NCI-H1417 (cell line): ENCODE measurements around the gene SLC8A2.

Source experiments
- DNase-seq, 3 experiments: peaks; one replicate each; lab custom pipeline; 2025; lab: John Stamatoyannopoulos, UW

The SLC8A2 gene

DNA sequence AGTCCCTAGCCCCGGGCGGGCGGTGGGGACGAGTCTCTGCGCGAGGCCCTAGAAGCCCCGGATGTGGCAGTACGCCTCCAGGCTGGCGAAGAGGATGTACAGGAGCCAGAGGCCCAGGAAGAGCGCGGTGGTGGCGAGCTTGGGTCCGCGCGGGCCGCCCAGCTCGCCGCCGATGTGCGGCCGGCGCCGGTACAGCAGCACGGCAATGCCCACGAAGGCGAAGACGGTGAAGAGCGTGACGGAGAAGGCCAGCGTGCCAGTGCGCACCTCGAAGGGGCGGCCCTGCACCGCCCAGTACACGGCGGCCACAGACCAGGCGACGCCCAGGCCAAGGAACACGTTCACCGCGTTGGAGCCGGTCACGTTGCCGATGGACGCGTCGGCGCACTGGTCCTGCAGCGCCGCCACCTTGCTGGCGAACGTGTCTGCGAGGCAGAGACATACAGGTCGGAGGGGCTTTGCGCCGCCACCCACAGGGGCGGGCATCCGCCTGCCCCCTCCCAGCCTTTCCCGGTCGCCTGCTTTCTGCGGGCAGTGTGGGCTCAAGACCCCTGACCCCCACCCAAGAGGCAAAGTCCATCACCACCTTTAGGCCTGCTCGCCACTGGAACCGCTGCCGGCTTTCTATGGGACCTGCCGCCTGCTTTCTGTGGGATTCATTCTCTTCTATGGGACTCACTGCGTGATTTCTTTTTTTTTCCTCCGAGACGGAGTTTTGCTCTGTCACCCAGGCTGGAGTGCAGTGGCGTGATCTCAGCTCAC, 41.5 kb downstream of the SLC8A2 start:
- DNase-seq: no peak

DNA sequence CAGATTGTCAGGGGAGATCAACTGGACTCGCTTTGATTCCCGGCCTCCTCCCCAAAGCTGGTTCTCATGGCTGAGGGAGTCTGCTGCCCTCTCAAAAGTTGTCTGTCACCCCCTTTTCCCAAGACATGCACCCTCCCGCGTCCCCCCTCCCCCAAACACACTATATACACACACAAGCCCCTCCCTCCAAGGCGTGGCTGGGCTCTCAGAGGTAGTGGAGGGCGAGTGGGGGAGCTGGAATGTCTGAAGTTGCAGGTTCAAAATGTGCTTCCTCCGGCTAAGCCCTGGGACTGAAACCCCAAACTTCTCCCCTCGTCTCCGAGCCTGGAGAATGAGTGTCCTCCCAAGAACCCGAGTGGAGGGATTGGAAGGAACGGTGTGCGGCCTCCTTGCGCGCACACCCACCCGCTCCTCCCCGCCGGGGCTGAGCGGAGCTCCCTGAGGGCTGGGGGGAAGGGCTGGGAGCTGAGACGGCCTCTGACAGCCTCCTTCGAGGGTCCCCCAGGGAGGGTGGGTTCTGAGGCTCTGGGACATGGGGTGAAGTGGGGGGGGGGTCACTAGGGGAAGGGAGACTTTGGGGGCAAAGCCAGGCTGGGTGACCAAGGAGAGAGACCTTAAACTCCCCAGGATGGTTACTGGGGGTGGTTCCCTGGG, 42.4 kb downstream of the SLC8A2 start:
- DNase-seq: no peak

DNA sequence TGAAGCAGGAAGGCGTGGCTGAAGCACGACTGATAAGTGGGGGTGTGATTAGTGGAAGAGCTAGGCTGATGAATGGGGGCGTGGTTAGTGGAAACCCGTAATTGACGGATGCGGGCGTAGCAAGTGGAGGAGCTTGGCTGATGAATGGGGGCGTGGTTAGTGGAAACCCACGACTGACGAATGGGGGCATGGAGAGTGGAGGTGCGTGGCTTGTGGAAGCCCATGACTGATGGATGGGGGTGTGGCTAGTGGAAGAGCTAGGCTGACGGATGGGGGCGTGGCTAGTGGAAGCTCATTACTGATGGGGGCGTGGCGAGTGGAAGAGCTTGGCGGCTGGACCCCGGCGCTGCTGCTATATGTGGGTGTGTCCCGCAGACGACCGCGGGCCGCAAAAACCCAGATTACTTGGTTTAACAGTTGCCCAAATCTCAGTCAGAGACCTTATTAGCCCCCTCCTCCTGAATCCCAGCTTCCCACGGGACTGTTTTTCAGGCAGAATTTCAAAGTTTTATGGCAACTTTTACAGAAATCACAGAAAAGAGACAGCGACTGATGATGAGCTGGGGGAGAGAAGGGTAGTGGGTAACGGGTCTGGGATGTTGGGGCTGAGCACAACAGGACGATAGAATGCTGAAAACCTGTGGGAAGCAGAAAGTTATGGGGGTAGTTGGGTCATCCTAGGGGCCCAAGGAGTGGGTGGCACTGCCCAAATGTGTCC, 43.4 kb downstream of the SLC8A2 start:
- peak; percentile 94 to 99 (median 97) for DNase-seq

DNA sequence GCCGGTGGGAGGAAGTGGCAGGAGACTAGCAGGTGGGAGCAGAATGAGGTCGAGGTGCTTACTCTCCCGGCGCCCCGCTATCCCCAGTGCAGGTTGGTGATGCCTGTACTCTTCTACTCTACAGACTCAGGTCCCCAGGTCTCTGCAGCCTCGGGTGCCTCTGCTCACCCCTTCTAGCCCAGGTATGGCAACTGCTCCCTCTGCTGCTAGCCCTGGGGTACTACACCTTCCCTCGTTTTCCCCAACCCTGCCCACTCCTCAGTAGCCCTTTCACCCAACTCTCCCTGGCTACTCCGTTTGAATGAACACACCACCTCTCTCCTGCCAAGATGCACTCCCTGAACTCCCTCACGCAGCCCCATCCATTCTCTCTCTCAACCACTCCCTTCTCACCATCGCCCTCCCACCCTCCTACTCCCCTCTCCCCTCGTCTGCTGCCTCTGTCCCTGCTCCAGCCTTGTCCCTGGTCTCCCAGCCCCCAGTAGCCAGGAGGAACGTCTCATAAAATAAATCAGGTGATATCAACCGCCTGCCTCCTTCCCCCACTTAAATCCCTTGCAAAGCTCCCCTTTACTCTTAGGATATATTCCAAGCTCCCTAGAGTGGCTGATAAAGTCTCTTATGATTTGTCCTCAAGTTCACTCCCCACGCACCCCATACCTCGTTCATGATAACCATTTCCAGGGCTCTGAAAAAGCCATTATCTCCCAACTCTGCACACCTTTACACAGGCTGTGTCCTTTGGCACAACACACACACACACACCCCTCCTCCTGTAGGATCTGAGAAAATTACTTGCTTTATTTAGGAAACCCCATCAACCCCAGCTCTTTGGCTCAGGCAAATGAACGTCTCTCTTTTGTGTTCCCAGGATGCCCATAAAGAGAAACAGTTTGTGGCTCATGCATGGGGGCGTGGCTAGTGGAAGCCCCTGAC, 44.2 kb downstream of the SLC8A2 start:
- peak; percentile 62 to 89 (median 71) for DNase-seq

DNA sequence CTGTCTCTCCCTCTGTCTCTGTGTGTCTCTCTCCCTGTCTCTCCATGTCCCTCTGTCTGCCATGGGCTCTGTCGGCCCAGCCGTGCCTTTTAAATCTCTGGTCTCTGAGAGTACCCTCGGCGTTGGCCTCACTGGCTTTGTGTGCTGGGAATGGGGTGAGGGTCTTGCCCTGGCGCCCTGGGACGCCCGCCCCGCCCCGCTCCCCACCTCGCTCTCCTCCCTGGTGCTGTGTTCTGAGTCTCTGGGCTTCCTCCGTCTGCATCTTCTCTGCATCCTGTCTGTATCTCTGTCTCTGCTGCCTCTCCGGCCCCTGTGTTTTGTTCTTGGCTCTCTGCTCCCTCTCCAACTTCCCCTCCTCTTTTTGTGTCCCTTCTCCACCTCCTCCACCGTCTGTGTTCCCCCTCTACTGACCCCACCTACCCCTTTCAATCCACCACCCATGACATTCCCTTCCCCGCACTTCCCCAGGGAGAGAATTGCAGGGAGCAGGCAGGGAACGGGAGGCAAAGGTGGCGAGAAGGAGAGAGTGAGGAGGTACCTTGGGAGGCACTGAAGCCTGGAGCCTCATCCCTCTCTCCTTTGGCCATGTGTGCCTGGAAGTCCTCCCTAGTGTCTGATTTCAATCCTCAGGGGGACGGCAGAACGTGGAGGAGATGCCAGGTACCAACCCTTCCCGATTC, 48.4 kb downstream of the SLC8A2 start:
- DNase-seq: no peak

DNA sequence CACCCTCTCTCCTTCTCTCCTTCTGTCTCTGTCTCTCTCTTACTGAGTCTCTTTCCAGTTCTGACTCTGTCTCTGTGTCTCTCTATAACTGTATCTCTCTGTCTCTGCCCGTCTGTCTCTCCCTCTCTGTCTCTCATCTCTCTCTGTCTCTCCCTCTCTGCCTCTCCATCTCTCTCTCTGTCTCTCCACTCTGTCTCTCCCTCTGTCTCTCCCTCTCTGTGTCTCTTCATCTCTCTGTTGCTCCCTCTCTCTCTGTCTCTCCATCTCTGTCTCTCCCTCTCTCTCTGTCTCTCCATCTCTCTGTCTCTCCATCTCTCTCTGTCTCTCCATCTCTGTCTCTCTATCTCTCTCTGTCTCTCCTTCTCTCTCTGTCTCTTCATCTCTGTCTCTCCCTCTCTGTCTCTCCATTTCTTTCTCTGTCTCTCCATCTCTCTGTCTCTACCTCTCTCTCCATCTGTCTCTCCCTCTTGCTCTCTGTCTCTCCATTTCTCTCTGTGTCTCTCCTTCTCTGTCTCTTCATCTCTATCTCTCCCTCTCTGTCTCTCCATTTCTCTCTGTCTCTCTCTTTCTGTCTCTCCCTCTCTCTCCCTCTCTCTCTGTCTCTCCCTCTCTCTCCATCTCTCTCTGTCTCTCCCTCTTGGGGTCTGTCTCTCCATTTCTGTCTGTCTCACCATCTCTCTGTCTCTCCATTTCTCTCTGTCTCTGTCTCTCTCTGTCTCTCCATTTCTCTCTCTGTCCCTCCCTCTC, 49.1 kb downstream of the SLC8A2 start:
- DNase-seq: no peak

DNA sequence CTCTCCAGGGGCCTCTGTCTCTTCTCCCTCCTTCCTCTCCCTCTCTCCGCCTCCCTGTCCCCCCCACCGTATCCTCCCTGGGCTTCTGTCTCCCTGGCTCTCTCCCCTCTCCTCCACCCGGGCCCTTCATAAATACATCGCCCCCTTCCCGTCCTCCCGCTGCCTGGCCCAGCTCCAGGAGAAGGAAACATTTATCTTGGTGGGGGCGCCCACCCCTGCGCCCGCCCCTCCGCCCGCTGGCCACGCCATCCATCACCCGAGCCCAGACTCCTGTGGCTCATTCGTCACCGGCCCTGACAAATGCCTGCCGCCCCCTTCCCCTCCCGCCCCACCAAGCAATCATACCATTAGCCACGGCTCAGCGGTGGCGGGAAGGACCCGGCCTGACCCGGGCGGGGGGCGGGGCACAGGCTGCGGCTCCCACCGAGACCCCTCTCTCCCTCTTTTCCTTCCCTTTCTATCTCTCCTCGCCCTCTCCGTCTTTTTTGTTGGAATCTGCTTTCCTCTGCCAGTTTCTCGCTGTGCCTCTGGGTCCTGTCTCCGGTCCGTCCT, 49.8 kb downstream of the SLC8A2 start:
- DNase-seq: peak in 2 of 3 experiments; percentile 64 to 83

DNA sequence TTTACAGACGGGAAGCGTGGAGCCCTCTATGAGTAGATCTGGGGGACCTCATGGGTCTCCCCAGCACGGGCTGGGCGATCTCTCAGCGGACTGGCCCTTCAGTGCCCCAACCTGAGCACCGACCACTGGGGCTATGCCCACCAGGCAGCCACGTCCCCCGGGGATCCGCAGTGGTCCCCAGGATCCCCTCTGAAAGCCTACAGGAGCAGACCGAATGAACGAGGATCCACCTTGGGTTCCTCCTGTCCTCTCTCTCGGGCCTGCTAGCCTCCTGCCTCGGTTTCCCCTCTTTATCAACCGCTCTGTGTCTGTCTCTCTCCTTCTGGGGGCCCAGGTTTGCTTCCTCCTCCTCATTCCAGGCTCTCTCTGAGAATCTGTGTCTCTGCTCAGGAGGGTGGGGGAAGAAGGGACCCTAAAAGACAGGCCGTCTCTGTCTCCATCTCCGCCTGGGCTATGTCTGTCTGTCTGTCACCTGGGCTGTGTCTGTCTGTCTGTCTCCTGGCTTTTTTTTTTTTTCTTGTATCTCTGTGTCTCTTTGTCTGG, 50.4 kb downstream of the SLC8A2 start:
- no peak for DNase-seq

DNA sequence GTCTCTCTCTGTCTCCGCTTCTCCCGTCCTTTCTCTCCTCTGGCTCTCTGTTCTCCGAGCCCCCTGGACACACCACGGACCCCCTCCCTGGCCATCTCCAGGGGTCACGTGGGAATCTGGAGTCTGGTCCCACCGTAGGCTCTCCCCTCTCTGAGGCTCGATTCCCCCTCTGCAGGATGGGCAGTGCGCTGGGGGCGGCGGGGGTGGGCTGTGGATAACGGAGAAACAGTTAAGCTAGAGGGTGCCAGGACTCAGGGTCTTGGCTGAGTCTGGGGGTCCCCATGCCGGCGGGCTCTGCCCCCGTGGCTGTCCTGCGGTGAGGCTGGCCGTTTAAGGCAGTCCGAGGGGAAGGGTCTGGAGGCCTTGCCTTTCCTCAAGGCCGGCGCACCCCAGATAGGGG, 51.9 kb downstream of the SLC8A2 start:
- DNase-seq: no peak

DNA sequence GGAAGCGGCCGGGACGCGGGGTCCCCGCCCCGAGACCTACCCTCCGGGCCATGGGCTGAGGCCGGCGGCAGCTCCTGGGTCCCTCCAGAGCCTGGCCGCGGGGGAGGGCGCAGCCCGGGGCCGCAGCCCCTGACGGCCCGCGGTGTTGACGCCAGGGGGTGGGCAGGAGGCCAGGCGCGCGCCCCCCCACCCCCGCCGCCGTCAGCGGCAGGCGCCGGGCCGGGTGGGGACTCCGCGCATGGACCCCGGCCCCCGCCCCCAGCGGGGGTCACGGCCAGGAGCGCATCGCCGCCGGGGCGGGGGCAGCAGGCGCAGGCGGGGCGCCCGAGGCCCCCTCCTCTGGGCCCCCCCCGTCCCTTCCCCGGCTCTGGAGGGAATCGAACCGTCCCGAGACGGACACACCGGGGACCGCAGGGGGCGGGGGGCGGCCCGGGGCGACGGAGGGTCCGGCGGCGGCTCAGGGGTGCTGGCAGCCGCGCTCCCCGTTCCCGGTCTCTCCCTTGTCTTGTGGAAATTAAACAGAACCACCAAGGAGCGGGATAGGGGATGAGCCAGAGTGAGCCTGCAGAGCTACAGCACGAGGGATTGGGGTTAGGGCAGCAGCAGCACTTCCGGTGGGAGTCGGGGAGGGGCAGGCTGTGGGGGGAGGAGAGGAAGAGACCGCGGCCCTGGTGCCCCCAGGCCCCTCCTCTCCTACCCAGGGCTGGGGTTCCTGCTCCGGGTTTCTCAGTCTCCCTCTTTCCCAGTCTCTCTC, 52.5 kb downstream of the SLC8A2 start, which contains the start of gene MEIS3:
TSS of gene MEIS3 (minus strand) at position 498 of the 754 bp plus-strand sequence. CDS start at position 52, 446 bp downstream.
- DNase-seq: peak in 2 of 3 experiments; percentile 49 to 51

DNA sequence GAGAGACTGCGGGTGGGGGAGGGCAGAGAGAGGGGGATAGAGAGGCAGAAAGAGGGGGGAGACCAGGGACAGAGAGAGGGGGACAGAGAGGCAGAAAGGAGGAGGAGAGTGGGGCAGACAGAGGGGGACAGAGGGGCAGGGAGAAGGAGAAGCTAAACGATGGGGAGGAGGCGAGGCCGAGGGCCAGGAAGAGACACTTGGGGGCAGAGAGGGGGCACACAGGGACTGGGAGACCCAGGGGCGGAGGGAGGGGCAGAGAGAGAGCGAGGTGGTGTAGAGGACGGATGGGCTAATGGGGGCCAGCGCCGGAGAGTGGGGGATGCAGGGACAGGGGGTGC, 53.0 kb downstream of the SLC8A2 start:
- DNase-seq: peak in 2 of 3 experiments; percentile 49 to 51

DNA sequence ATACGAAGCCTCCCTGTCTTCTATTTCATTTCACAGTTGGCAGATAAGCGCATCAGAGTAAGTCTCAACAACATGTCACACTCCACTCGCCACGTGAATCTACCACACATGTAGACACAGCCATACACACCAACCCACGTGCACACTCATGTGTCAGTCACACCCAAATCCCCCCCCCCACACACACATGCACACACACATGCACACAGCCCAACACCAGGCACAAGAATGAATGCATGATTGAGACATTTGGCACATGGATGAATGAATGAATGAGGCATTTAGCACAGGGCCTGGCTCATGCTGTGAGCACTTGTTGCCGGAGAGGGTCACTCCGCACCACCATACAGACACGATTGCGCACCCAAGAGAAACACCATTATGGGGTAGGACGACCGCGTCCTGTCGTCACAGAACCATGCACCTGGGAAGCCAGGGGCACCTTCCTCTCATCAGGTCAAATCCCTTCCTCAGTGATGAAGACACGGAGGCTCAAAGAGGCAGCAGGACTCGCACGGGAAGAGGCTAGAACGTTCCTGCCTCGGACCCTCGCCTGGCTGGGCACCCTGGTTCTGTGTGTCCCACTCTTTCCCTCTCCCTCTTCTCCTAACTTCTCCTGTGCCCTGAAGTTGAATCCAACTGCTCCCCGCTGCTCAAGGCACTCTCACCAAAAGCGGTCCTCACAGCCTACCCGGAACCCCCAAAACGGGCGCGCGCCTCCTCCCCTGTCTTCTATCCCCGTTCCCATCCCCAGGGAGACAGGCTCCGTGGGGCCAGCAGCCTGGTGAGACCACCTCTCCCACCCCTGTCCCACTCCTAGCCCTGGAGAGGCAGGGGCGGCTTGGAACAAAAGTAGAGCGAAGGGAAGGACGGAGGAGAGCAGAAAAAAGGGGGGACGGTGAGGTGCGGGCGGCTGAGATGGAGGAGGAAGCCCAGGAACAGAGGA, 53.7 kb downstream of the SLC8A2 start:
- peak in 1 of 3 experiments; percentile 5 for DNase-seq

DNA sequence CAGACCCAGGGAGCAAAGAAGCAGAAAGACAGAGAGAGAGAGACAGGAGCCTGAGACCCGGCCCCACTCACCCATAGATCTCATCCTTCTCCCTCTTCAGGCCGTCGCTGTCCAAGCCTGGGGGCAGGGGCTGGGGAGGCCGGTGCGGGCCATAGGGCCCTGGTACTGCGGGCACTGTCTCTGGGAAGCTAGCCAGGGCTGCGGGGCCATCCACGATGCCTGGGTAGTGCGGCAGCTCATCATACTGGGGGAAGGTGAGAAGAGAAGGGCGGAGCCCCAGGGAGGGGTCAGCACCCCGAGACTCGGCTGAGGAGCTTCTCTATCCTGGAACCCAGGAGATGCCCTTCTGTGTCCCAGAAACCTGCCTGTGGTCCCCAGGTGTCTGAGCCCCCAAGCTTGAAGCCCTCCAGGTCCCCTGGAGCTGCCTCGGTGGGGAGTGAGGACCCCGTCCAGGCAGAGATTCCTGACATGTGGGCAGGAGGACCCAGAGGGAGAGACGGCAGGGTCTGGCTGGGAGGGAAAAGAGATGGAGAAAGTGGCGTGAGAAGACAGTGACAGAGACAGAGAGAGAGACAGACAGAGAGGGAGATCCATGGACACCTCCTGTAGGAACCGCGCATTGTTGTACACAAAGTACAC, 54.5 kb downstream of the SLC8A2 start:
- no peak for DNase-seq

DNA sequence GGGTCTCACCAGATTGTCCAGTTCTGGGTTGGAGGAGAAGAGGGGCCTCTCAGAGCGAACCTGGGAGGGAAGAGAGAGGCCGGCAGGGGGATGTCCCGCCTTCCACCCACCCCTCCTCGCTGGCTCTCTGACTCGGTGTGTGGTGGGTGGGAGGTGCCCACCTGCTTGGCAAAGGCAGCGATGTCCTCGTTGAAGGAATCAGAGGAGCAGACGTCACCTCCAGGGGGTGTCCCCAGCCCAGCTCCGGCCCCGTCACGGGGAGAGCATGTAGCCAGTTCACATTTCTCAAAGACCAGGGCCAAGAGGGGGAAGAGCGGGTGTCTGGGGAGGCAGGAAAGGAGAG, 55.1 kb downstream of the SLC8A2 start:
- DNase-seq: no peak

DNA sequence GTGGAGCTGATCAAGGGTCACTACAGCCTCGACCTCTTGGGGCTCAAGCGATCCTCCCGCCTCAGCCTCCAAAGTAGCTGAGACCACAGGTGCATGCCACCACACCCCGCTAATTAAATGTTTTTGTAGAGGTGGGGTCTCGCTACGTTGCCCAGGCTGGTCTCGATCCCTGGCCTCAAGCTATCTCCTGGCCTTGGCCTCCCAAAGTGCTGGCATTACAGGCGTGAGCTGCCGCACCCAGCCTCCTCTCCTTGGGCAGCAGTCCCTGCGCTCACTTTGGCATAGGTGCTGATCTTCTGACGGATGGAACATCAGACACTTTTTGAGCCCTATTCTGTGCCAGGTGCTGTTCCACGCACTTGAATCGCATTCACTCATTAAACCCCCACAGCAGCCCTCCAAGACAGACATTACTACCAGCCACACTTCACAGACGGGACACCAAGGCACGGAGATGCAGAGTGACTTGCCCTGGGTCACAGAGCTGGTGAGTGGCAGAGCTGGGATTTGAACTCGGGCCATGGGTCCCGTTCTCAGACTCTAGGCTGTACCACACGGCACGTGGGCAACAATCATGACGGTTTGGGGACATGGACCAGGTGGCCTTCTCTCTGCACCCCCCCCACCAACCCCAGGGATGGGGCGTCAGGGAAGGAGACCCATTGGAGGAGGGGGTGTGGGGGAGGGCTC, 55.6 kb downstream of the SLC8A2 start:
- no peak for DNase-seq

DNA sequence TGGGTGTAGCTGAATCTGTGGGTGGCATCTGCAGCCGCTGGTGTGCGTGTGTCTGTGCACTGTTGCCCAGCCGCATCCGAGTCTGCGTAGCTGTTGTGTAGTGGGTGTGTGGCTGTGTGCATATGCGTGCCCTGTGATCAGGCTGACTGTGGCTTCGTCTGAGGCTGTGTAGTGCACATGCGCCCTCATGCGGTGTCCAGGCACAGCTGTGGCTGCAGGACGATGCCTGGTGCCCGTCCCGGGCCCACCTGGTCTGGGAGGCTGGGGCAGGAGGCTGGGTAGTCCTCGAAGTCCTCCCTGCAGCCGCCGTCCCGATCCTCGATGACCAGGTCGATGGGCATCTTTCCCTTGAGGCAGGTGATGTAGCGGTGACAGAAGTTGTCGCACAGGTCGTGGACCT, 57.2 kb downstream of the SLC8A2 start:
- DNase-seq: peak in 1 of 3 experiments; percentile 28

DNA sequence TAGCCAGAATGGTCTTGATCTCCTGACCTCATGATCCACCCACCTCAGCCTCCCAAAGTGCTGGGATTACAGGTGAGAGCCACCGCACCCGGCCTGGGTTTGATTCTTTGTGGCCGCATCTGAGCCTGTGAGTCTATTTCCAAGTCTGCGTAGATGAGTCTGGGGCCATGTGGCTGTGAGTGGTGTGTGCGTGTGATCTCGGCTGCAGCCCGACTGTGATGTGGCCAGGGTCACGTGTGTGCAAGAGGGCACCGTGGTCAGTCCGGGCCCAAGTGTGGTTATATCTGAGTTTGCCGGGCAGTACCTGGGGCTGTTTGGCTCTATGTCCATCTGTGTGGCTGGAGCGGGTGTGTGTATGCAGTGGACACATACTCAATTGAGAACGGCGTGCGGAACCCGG, 57.8 kb downstream of the SLC8A2 start:
- DNase-seq: no peak
